HG03103 (cell line): ENCODE results near the gene GPC5.
"Not testable (repeated sequence)": the region's sequence is repeated elsewhere in the genome, so short reads cannot be mapped to it uniquely, and the experiment has no call there.

Experiments
- ATAC-seq: cut with Tn5 transposase; IDR thresholded peaks from one replicate; pipeline ENCODE4 v1.9.1; 2021; ENCODE audit warnings: low read depth; ENCODE audit not compliant: unreplicated experiment

Gene GPC5

DNA sequence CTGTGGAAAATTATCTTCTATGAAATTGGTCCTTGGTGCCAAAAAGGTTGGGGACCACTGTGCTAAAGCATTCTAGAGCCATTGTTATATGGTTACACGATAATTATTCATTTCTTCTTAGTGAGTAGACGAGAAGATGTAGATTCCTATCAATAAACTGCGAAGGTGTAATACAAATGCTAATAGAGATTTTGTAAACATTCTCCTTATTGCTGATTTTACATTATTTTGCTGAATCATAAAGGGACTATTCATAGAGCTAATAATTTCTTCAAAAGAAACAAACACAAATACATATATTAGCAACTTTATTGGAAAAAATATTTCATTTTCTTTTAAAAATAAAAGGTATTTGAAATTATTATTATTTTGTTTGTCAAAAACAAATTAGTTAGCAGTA, 1005.2 kb downstream of the GPC5 start:
- no peak for ATAC-seq

DNA sequence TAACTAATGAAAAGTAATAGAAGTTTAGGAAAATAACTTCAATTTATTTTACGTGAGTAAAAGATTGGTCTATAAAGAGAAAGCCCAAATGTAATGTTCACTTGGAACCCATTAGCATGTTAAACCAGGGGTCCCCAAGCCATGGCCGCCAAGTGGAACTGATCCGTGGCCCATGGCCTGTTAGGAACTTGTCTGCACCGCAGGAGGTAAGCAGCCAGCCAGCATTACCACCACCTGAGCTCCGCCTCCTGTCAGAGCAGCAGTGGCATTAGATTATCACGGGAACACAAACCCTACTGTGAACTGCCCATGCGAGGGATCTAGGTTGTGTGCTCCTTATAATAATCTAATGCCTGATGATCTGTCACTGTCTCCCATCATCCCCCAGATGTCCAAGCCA, 1009.4 kb downstream of the GPC5 start:
- ATAC-seq, result no peak

DNA sequence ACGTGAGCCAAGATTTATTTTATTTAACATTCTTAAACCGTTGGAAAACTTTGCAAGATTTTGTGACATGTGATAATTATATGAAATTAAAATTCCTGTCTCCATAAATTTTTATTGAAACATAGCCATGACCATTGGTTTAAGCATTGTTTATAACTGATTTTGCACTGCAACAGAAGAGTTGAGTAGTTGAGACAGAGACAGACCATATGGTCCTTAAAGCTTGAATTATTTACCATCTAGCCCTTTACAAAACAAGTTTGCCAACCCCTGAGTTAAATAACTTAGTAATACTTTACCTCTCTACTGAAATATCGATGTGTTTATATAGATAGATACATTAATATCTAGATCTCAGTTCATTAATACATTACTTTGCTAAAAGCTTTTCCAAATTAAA, 1014.1 kb downstream of the GPC5 start:
- ATAC-seq, result no peak

DNA sequence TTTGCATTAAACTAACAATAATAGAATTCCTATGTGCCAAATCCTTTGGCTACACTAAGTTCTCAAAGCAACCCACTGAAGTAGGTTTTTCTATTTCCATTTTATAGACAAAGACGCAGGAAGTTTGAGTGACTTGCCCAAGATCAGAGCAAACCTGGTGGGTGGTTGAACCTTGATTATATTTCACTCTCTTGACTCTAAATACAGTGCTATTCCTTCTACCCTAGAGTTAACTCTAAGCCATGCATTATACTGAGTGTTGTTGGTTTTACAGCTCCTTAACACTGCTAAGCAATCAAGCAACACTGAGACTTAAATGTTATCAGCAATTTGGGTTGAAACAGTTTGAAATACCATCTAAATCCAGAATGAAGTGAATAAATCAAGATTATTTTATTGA, 1014.6 kb downstream of the GPC5 start:
- ATAC-seq, result no peak

DNA sequence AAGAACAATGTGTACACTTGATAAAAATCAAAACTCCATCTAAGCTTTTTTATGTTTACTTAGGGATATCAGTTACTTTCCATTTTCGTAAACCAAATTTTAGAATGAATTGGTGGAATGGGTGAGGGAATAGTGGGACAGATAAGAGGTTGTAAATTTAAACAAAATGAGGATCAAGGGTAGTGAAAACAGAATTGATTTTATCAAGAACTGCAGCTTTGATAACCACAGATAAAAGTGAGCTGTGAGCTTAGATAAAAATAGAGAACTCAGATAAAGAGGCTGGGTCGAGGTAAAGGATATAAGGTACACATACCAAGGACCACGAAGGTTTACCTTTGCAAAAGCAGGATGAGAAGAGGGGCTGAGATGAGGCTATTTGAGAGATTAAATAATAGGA, 1015.0 kb downstream of the GPC5 start:
- no peak for ATAC-seq

DNA sequence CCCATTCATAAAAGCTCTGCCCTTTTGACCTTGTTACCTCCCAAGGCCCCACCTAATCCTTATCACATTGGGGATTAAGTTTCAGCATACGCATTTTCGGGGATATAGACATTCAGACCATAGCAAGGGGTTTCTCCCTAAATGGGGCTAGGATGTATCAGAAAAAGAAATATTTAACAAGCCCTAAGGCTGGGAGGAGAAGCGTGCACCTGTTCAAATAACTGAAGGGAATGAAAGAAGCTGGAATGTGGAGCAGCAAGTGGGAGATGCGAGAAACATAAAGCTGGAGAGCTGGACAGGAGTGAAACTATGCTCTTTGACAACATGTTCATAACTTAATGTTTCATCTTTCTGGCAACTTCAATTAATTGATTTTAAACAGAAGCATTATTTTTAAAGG, 1016.4 kb downstream of the GPC5 start:
- ATAC-seq, result no peak

DNA sequence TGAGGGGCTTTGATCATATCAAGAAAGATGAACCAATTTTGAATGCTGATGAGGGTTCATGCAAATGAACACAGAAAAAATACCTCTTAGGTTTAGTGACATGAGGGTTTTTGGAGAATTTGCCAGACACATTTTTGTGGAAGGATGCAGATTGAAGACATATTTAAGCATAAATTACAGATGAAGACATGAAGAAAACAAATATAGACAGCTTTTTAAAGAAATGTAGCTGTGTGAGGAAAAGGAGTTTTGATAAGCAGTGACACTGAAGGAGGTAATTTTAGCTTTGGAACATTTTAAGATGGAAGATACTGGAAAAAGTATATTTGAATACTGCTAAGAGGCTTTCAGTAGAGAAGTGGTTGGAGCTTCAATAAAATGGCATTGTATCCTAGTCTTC, 1017.4 kb downstream of the GPC5 start:
- no peak for ATAC-seq

DNA sequence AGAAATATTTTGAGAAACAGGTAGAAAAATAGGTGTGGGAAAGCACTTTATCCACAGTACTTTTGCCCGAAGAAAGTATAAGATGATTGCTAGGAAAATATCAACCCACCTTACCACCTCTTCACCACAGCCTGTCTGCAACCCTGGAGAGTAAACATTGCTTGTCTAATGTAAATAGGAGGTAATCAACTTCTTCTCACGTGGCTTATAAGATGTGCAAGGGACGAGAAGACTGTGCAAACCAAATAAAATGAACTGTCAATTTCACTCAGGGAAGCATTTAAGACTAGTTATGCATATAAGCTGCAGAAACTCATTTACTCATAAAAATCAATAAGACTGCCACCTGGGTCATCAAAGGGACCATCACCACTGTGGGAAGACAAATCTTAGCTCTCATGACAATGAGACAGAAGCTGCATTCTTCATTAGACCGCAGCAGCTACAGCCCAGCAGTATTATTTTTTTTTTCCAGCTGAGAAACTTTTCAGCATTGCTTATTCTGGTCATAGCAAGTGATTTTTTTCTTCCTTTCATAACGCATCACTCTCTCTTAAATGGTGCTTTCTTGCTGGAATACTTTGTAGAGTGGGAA, 1020.5 kb downstream of the GPC5 start:
- no peak for ATAC-seq

DNA sequence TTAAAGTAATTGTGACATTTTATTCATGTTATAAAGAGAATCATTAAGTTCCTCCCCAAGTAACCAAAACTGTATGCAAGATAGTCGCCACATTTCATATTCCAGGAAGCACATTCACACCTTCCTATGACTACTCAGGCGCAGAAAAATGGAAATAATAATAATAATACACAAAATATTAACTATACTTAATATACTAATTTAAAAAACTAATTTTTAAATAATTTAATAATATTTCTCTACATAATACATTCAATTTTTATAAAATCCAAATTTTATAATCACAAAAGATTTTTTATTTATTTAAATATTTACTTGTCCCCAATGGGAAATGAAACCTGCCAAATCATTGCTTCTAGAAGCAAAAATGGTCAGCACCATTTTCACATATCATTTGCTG, 1030.8 kb downstream of the GPC5 start:
- no peak for ATAC-seq

DNA sequence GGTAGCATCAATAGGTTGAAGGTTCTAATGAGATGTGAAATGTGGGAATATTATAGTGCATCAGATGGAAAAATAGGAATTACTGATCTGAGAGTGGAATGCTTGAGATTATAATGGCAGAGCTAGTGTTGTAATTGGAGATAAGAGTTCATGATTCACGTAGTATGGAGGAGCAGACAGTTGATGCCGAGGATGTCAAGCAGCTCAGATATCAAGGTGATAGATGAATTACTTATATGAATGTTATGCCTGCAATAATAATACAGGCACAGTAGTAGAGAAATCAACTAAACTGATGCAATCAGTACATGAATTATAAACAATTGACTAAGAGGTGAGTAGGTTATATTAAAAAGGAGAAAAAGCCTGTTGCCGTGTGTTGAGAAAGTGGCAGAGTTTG, 1035.0 kb downstream of the GPC5 start:
- no peak for ATAC-seq

DNA sequence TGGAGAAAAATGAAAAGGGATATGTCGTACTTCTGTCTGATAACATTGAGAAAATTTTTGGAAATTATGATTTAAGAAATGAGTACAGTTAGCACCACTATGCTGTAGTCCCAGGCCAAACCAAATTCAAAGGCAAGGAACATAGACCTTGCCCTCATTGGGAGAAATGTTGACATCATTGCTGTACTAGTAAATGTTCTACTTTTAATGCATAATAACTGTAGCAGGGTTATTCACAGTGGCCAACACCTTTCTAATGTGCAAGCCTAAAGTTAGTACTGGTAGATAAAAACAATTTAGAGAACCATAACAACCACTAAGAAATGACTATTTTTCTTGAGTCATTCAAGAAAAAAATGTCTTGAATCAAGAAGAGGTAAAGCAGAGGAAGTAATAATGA, 1035.5 kb downstream of the GPC5 start:
- no peak for ATAC-seq

DNA sequence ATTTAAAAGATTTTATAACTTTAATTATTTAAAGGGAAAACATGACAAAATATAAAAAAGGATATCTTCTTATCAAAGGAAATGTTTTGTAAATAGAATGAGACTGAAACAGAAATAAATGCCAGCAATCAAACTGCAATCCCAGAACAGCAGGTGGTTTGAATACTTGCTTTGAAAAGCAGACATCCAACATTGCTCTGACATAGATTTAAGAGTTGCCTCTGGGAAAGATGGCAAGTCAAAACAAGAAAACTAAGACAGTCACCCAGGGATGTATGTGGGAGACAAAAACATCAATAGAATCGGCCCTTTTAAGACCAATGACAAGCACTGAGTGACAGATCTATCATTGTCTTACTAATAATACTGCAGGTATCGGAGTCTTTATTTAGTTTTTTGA, 1038.5 kb downstream of the GPC5 start:
- ATAC-seq, result no peak

DNA sequence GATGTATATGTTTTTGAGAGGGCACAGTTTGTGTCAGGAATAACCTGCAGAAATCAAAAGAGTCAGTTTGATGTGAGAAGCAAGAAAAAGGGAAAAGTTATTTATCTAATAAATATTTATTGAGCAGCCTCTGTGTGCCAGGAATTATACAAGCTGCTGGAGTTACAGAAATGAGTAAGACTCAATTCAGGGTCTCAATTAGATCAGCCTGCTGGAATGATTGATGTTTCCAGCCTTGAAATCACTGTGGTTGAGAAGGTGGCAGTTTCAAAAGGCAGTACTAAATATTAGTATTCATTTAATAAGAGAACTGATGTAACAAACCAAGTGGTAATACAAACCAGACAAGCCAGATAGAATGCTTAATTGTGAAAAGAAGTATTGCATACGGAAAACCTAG, 1045.8 kb downstream of the GPC5 start:
- no peak for ATAC-seq

DNA sequence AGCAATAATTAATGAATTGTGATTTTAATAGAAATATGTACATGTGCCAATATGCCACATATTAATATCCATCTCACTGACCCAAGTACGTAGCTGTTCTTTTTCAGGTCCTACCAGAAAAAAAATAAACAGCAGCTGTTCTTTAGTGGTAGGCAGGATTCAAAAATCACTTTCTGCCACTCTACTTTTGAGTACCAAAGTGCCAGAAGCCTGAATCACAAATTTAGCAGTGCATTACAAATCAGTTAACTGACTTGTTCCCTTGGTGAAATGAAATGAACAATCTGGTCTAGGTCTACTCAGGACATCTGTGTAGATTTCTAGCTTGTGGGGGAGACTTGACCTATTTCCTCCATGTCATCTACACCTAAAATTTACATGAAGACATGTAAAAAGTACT, 1052.6 kb downstream of the GPC5 start:
- no peak for ATAC-seq

DNA sequence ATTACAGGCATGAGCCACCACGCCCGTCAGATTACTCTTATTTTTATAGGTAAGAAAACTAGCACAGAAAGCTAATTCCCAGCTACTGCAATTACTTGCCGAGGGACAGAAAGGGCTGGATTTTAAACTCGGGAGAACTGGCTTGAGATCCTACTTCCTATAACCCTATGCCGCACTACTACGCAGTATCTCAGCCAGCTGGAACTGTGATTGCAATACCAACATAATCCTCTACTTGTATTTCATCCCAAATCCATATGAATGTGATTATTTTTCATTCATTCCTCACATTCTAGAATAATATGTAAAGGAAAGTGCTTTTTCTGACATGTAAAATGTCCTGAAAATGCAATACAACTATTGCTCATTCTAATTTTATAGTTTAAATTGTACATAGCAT, 1054.4 kb downstream of the GPC5 start:
- ATAC-seq, result no peak

DNA sequence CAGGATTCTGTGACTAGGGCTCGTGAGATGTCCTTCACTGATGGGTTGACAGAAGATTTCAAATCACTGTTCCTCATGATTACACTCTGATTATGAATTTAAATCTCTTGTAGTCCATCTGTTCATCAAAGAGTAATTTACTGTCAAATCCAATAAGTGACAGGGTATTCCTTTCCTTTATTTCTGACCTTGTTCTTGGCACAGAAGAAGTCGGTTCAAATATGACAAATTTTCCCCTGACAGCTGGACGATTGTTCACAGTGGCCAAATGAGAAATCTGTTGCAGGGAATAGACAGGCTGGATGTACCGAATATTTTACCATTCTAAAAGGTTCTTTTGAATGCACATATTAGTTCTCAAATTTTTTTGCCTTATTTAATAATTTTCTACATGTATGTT, 1060.9 kb downstream of the GPC5 start:
- no peak for ATAC-seq

DNA sequence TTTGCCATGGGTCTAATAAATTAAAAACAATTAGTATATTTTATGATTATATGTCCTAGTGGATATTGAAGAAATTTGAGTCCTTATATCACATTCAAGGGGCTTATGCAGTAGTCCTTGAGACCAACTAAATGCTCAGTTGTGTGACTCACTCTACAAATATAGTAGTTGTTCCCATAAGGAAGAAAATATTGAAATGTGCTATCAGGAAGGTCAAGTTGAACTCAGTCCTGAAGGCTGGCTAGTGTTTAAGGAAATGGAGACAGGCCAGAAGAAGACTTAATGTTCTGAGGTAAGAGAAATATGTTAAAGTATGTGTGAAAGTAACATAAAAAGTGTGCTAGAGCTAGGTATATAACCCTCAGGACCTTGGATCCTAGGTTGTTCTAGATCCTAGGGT, 1062.1 kb downstream of the GPC5 start:
- ATAC-seq, result no peak

DNA sequence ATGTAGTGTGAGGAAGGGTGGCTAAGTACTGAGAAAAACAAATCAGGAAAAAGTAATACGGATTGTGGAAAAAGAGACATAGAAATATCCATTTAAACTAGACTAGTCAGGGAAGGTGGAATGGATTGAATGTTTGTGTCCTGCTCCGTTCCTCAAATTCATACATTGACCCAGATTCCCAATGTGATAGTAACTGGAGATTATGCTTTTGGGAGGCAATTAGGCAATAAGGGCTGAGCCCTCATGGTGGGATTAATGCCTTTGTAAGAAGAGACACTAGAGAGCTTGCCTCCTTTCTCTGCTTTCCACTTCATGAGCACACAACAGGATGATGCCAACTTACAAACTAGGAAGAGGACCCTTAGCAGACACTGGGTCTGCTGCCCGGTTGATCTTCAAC, 1063.0 kb downstream of the GPC5 start:
- ATAC-seq, result no peak

DNA sequence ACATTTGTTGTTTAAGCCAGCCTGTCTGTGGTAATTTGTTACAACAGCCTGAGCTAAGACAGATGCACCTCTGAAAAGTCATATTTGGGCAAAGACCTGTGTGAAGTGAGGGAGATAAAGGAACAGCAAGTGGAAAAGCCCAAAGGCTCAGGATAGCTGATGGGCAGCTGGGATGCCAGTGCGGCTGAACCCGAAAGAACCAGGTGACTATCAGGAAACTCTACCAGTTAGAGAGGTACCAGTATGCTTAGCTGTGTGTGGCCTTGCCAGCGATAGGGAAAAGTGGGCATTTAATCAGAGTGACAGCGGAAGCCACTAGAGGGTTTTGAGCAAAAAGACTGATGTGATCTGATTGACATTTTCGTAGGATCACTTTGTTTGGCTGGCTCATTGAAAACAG, 1063.4 kb downstream of the GPC5 start:
- ATAC-seq, result no peak

DNA sequence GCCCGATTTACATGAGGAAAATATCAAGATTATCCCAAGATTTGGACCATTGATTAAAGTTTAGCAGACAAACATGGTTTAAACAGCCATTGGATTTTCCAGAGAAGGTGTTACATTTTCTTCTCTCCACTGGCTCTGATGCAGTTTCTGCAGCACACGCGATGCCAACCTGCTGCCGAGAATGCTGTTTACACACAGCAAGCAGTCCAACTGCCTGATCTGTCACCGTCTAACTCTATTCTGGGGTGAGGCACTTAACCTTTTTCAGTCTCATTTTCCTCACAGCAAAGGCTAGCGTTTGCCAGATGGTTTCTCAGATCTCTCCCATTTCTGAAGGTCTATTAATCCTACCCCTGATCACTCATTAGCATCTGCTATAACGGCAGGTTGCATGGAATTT, 1064.7 kb downstream of the GPC5 start:
- no peak for ATAC-seq

DNA sequence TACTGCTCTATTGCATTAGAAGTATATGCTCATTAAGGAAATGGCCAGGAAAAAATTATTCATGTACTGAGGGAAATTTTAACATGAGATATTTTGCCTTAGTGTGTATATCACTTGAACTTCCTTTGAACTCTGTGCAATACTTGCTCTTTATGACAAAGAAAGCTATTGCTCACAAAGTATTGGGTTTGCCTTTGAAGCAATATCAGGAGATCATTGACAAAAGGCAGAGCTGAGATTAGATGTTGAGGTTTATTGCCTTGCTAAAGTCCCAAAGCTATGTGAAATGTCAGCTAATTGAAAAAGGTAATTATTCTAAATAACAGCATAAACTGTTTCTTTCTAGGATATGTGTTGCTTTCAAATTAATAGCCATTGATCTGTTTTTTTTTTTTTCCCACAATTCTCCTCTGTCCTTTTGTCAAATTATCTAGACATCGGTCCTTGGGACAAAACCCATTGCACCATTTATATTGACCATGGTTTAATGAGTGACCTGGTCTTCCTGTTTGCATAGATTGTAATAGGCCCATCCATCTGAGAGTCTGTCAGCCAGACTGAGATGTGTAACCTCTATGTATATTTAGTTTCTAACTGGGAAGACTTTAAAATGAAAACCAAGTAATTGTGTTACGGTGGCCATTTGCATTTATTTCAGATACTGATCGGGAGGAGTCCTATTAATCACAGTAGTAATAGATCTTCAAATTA, 1075.5 kb downstream of the GPC5 start:
- no peak for ATAC-seq

DNA sequence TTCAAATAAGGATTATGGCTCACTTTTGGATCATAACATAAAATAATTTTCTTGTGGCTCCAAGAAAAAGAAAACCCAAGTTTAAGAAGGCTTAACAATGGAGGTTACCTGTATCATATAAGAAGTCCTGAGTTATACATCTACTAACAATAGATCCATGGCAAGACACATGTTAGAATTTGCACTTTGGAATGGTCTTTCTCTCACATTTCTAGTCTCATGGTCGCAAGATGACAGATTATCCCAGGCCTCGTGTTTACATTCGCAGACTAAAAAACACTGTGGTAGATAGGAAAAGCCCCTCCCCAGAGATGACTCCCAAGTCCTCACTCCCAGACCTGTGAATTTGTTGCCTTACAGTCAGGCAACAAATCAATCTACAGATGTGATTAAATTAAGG, 1082.0 kb downstream of the GPC5 start:
- ATAC-seq, result no peak

DNA sequence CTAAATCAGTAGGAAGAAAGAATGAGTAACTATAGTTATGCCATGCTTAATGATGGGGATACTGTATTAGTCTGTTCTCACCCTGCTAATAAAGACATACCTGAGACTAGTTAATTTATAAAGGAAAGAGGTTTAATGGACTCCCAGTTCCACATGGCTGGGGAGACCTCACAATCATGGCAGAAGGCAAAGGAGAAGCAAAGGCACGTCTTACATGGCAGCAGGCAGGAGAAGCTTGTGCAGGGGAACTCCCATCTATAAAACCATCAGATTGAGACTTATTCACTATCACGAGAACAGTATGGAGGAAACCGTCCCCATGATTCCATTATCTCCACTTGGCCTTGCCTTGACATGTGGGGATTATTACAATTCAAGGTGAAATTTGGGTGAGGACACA, 1084.4 kb downstream of the GPC5 start:
- not testable (repeated sequence) for ATAC-seq
